ENCODE results near the gene CAGE1.

The CAGE1 gene

DNA sequence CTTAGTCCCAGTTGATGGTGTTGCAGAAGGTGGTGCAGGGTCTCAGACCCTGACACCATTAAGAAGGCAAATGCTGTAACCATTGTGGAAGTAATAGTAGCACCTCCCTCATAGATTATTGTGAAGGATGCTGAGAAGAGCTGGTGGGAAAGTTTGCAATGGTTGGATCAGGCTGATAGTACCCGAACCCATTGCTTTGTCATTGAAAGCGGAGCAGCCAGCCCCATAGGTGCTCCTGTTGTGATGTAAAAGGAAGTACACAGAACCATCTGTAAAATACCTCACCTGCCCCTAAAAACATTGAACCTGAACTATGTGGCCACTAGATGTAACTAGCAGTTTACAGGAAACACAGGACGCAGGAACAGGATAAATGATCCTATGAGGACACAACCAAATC is 31.5 kb upstream of the CAGE1 start:
- peaks cover 21% of the 10 kb centered on the region for H3K4me1 ChIP-seq
- no peaks in the 10 kb centered on the region for H3K9me3 ChIP-seq (ENCODE audit: control insufficient read depth, low read length)
- no peak overlapping the region for H2AFZ ChIP-seq
- H3K4me3 ChIP-seq (ENCODE audit: low read depth, low read length): no peak overlapping the region
- H3K27me3 ChIP-seq (ENCODE audit: control insufficient read depth, insufficient read depth, low read length): no peaks in the 10 kb centered on the region
- no peak overlapping the region for H3K27ac ChIP-seq
- H3K9ac ChIP-seq: no peak overlapping the region
- H3K36me3 ChIP-seq (ENCODE audit: control insufficient read depth, insufficient read depth, low read length): no peaks in the 10 kb centered on the region
- no peaks in the 10 kb centered on the region for H3K79me2 ChIP-seq
- no peak for TF ChIP-seq CTCF (IDR thresholded peaks at IDR 0.05)
- no peak overlapping the region for H3K4me2 ChIP-seq (ENCODE audit: low read length)

- no peaks in the 10 kb centered on the region for H3K27me3 ChIP-seq (ENCODE audit: control insufficient read depth, insufficient read depth, low read length)
- H3K4me3 ChIP-seq (ENCODE audit: low read depth, low read length): no peak overlapping the region
- peak overlapping the region; percentile 2 for H3K4me2 ChIP-seq (ENCODE audit: low read length)
- peak overlapping the region; percentile 25 for H3K27ac ChIP-seq
- no peak for TF ChIP-seq CTCF (IDR thresholded peaks at IDR 0.05)
- H3K79me2 ChIP-seq: no peaks in the 10 kb centered on the region
- H3K4me1 ChIP-seq: peaks cover 21% of the 10 kb centered on the region
- H3K9ac ChIP-seq: no peak overlapping the region
- H2AFZ ChIP-seq: no peak overlapping the region
- H3K9me3 ChIP-seq (ENCODE audit: control insufficient read depth, low read length): no peaks in the 10 kb centered on the region
- H3K36me3 ChIP-seq (ENCODE audit: control insufficient read depth, insufficient read depth, low read length): no peaks in the 10 kb centered on the region
These were observed 29.5 kb upstream of the CAGE1 start for GRCh38 chr6:7419065-7419464.

- Histone ChIP-seq H3K79me2 (no peaks in the 10 kb centered on the region), H3K9me3 (ENCODE audit: control insufficient read depth, low read length) (no peaks in the 10 kb centered on the region), H3K27ac (no peak overlapping the region), H3K27me3 (ENCODE audit: control insufficient read depth, insufficient read depth, low read length) (no peaks in the 10 kb centered on the region), H3K9ac (no peak overlapping the region), H3K4me2 (ENCODE audit: low read length) (no peak overlapping the region), H3K36me3 (ENCODE audit: control insufficient read depth, insufficient read depth, low read length) (no peaks in the 10 kb centered on the region), H3K4me1 (peaks cover 21% of the 10 kb centered on the region), H3K4me3 (ENCODE audit: low read depth, low read length) (no peak overlapping the region), H2AFZ (no peak overlapping the region)
- no peak for TF ChIP-seq CTCF (IDR thresholded peaks at IDR 0.05)
These were observed 28.8 kb upstream of the CAGE1 start for GRCh38 chr6:7418238-7418905.

DNA sequence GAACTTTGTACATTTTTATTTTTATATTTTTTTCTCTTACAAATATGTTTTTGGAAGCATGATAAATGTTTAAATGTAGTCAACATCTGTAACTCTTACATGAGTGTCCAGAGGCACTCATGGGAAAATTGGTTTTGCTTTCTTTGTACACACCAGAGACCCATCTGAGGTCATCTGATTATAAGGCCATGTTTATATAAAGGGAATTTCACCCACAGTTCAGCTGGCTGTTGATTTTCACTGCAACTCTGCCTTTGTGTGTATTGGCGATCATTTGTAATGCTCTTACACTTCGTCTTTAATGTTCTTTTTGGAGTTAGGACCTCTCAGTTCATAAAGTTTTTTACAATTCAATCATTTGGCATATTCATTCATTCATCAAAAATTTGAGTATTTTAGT is 28.1 kb upstream of the CAGE1 start:
- H3K27ac ChIP-seq: no peak overlapping the region
- no peaks in the 10 kb centered on the region for H3K79me2 ChIP-seq
- no peaks in the 10 kb centered on the region for H3K9me3 ChIP-seq (ENCODE audit: control insufficient read depth, low read length)
- no peak overlapping the region for H3K9ac ChIP-seq
- H3K4me3 ChIP-seq (ENCODE audit: low read depth, low read length): no peak overlapping the region
- H3K4me1 ChIP-seq: peaks cover 21% of the 10 kb centered on the region
- H3K4me2 ChIP-seq (ENCODE audit: low read length): no peak overlapping the region
- H3K27me3 ChIP-seq (ENCODE audit: control insufficient read depth, insufficient read depth, low read length): no peaks in the 10 kb centered on the region
- H3K36me3 ChIP-seq (ENCODE audit: control insufficient read depth, insufficient read depth, low read length): no peaks in the 10 kb centered on the region
- no peak overlapping the region for H2AFZ ChIP-seq
- no peak for TF ChIP-seq CTCF (IDR thresholded peaks at IDR 0.05)

DNA sequence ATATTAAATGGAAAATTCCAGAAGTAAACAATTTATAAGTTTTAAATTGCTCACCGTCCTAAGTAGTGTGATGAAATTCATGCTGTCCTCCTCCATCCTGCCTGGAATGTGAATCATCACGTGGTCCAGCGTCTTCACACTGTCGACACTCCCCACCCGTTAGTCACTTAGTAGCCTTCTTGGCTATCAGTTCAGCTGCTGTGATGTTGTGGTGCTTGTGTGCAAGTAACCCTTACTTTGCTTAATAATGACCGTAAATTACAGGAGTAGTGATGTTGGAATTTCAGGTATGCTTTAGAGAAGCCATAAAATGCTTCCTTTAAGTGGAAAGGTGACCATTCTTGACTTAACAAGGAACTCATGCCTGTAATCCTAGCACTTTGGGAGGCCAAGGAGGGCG is 25.3 kb upstream of the CAGE1 start:
- no peaks in the 10 kb centered on the region for H3K36me3 ChIP-seq (ENCODE audit: control insufficient read depth, insufficient read depth, low read length)
- H3K4me3 ChIP-seq (ENCODE audit: low read depth, low read length): no peak overlapping the region
- H2AFZ ChIP-seq: no peak overlapping the region
- H3K4me2 ChIP-seq (ENCODE audit: low read length): no peak overlapping the region
- H3K27ac ChIP-seq: no peak overlapping the region
- no peaks in the 10 kb centered on the region for H3K79me2 ChIP-seq
- H3K9ac ChIP-seq: no peak overlapping the region
- H3K4me1 ChIP-seq: peaks cover 10% of the 10 kb centered on the region
- no peaks in the 10 kb centered on the region for H3K9me3 ChIP-seq (ENCODE audit: control insufficient read depth, low read length)
- H3K27me3 ChIP-seq (ENCODE audit: control insufficient read depth, insufficient read depth, low read length): no peaks in the 10 kb centered on the region
- no peak for TF ChIP-seq CTCF (IDR thresholded peaks at IDR 0.05)
